Activated naive CD8-positive, alpha-beta T cell treated with anti-CD3 and anti-CD28 coated beads for 36 hours (primary cell): ENCODE measurements around the gene CKM. TPM values are rescaled to one million over a fixed set of nuclear protein-coding genes. Genes with fewer than 3 reads are reported as not detected.

Source experiments
- DNase-seq: peaks from one replicate; pipeline ENCODE4 v3.0.0; 2021
- H3K27ac Mint-ChIP-seq: one replicate; pipeline ENCODE4 v1.8.0; 2022; ENCODE audit warnings: mild to moderate bottlenecking, moderate library complexity, mixed read lengths
- H3K27me3 Mint-ChIP-seq: one replicate; pipeline ENCODE4 v1.8.0; 2022; ENCODE audit warnings: mild to moderate bottlenecking, mixed read lengths
- H3K36me3 Mint-ChIP-seq: one replicate; pipeline ENCODE4 v1.8.0; 2021; ENCODE audit warnings: mild to moderate bottlenecking, mixed read lengths
- H3K4me1 Mint-ChIP-seq: one replicate; pipeline ENCODE4 v1.8.0; 2021; ENCODE audit warnings: mixed read lengths
- H3K4me3 Mint-ChIP-seq: one replicate; pipeline ENCODE4 v1.8.0; 2022; ENCODE audit warnings: mild to moderate bottlenecking, moderate library complexity, mixed read lengths
- H3K9me3 Mint-ChIP-seq: one replicate; pipeline ENCODE4 v1.8.0; 2022; ENCODE audit warnings: mixed read lengths
- total RNA-seq, 2 experiments: library from RNA; stranded (reverse); gene quantifications; one replicate each; pipeline ENCODE4 v1.2.3, GENCODE V29; 2021

Gene CKM
- total RNA-seq = not detected

- Mint-ChIP-seq H3K27me3 (peaks cover 46% of the 10 kb centered on the region), H3K9me3 (no peaks in the 10 kb centered on the region), H3K4me3 (no peak within 1 kb of the TSS), H3K4me1 (peaks cover 3% of the 10 kb centered on the region), H3K36me3 (no peaks in the 10 kb centered on the region), H3K27ac (no peak within 1 kb of the TSS)
- DNase-seq = no peak
Observed at GRCh38 chr19:45322744-45323281, at the start of gene CKM. TSS of gene CKM (minus strand) at chr19:45322875. CDS start at chr19:45319713, 3,162 bp downstream.

GRCh38 chr19:45370410-45371204, 47.9 kb upstream of the CKM start, which contains the start of gene ERCC2:
TSS of gene ERCC2 (minus strand) at chr19:45370573. CDS start at chr19:45370540, 33 bp downstream.
- Mint-ChIP-seq H3K27me3 (no peaks in the 10 kb centered on the region), H3K27ac (peak within 1 kb of the TSS; percentile 96), H3K9me3 (no peaks in the 10 kb centered on the region), H3K36me3 (peaks cover 5% of the 10 kb centered on the region), H3K4me1 (peaks cover 9% of the 10 kb centered on the region), H3K4me3 (peak within 1 kb of the TSS; percentile 89)
- peak; percentile 100 for DNase-seq

DNA sequence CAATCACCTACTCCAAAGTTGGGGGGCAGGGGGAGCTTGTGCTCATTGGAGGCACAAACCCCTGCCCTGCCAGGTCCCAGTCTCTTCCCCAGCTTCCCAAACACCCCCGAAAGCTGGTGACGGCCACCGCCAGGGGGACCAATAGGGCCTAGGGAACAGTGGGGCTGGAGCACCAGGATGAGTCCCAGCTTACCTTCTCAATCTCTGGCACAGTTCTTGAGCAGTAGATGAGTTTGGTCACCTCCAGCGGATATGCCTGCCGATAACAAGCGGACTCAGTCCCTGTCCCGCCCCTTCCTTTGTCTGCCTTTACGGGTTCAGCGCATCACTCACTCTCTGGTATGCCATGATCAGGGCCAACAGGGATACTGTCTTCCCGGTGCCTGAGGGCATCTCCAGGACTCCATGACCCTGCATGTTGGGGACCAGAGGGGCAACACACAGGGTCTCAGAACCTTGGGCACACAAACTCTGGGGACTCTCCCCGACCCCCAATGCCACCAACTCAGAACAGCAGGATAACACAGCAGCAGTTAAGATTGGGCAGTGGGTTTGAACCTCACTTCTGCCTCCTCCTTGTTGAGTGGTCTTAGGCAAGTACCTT, 46.2 kb upstream of the CKM start:
- Mint-ChIP-seq H3K4me1 (peaks cover 9% of the 10 kb centered on the region), H3K4me3 (peak overlapping the region; percentile 60), H3K27me3 (no peaks in the 10 kb centered on the region), H3K9me3 (no peaks in the 10 kb centered on the region), H3K27ac (no peak overlapping the region), H3K36me3 (peaks cover 5% of the 10 kb centered on the region)
- DNase-seq = no peak

DNA sequence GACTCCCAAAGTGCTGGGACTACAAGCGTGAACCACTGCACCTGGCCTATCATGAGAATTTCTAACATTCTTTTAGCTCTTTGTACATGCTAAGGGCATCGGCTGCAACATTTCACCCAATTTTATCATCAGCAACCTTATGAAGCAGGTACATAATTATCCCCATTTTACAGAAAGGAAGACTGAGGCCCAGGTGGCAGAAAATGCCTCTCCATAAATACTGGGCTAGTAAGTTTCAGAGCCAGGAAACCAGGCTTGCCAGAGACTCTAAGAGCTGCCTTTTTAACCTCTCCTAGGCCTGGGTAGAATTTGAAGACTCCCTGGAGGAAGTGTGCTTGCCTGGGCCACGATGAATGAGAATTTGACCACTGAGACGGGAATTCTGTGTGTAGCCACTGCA, 45.5 kb upstream of the CKM start:
- H3K9me3 Mint-ChIP-seq = no peaks in the 10 kb centered on the region
- peaks cover 9% of the 10 kb centered on the region for H3K4me1 Mint-ChIP-seq
- peaks cover 5% of the 10 kb centered on the region for H3K36me3 Mint-ChIP-seq
- H3K27ac Mint-ChIP-seq = no peak overlapping the region
- no peak overlapping the region for H3K4me3 Mint-ChIP-seq
- no peak for DNase-seq
- no peaks in the 10 kb centered on the region for H3K27me3 Mint-ChIP-seq

DNA sequence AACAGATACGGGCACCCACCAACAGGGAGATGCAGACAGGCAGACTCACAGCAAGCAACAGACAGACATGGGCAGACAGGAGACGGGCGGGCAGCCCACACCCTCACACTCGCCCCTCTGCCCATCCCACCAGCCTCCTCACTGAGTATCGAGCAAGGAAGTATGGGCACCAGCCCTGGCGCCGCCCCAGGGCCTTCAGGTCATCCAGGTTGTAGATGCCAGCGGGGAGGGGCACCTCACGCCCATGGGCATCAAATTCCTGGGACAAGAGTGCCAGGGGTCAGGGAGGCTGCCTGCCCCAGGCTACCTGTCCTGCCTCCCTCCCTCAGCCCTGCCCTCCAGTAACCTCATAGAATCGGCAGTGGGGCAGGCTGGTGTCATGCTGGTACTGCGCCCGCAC, 42.0 kb upstream of the CKM start:
- H3K27me3 Mint-ChIP-seq = no peaks in the 10 kb centered on the region
- H3K4me1 Mint-ChIP-seq = peaks cover 9% of the 10 kb centered on the region
- no peak for DNase-seq
- H3K4me3 Mint-ChIP-seq = no peak overlapping the region
- H3K36me3 Mint-ChIP-seq = peaks cover 5% of the 10 kb centered on the region
- H3K9me3 Mint-ChIP-seq = no peaks in the 10 kb centered on the region
- no peak overlapping the region for H3K27ac Mint-ChIP-seq

- Mint-ChIP-seq H3K4me3 (no peak overlapping the region), H3K9me3 (no peaks in the 10 kb centered on the region), H3K4me1 (peaks cover 6% of the 10 kb centered on the region), H3K27me3 (no peaks in the 10 kb centered on the region), H3K27ac (no peak overlapping the region), H3K36me3 (peaks cover 5% of the 10 kb centered on the region)
- DNase-seq = no peak
Observed at GRCh38 chr19:45363861-45364459, 41.3 kb upstream of the CKM start.

DNA sequence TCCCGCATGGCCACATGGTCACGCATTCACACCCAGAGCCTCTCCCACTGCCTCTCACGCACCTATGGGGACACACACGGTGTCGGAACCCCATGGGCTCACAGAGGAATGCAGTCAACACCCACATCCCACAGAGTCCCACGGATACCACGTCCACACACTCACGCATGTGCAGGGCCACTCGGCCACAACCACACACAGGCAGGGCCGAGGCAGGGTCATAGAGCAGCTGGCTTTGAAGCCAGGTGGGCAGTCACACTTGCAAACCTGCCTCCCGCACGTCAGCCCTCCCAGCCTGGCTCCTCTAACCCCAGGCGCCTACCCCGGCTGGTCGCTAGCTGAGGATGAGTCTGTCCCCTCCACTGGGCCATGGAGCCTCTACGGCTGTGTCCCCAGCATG, 39.6 kb upstream of the CKM start:
- Mint-ChIP-seq H3K27me3 (no peaks in the 10 kb centered on the region), H3K9me3 (no peaks in the 10 kb centered on the region), H3K36me3 (no peaks in the 10 kb centered on the region), H3K4me1 (no peaks in the 10 kb centered on the region), H3K27ac (no peak overlapping the region), H3K4me3 (no peak overlapping the region)
- no peak for DNase-seq

DNA sequence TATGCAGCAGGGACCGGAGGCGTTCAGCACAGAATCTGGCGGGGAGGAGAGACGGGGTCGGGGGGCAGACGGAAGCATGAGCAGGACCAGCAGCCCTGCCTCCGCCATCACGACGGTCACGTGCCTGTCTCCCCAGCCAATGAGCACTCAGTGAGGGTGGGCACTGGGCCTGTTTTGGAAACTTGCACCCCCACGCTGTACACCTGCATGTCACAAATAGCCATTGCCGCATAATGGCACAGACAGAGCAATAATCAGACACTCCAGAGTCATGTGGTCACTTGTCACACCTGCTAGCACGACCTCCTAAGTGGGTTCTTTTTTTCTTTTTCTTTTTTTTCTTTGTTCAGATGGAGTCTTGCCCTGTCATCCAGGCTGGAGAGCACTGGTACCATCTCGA, 38.9 kb upstream of the CKM start:
- Mint-ChIP-seq H3K36me3 (peaks cover 2% of the 10 kb centered on the region), H3K27ac (no peak overlapping the region), H3K4me3 (no peak overlapping the region), H3K9me3 (no peaks in the 10 kb centered on the region), H3K4me1 (no peaks in the 10 kb centered on the region), H3K27me3 (no peaks in the 10 kb centered on the region)
- no peak for DNase-seq

DNA sequence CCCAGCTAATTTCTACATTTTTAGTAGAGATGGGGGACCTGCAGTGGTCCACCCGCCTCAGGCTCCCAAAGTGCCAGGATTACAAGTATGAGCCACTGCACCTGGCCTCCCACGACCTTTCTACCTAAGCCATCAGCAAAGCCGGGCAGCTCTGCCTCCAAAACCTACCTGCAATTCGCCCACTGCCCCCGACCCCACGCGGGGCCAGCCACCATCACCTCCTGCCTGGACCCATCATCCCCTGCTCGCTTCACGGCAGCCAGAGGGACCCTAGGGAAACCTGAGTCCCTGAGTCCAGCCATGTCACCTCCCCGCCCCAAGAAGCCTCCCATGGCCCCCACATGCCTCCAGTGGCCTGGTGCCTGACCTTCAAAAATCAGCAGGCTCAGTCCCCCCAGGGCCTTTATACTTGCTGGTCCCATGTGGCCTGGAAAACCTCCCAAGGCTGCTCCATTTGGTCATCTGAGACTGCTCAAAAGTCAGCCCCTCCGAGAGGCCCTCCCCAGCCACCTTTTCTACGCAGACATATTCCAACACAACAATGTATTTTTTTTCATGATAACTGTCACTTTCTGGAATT, 35.6 kb upstream of the CKM start:
- Mint-ChIP-seq H3K27ac (no peak overlapping the region), H3K4me1 (no peaks in the 10 kb centered on the region), H3K9me3 (no peaks in the 10 kb centered on the region), H3K36me3 (peaks cover 14% of the 10 kb centered on the region), H3K4me3 (no peak overlapping the region), H3K27me3 (no peaks in the 10 kb centered on the region)
- no peak for DNase-seq

GRCh38 chr19:45357445-45357783, 34.7 kb upstream of the CKM start:
- H3K27ac Mint-ChIP-seq = no peak overlapping the region
- H3K4me3 Mint-ChIP-seq = no peak overlapping the region
- peaks cover 14% of the 10 kb centered on the region for H3K36me3 Mint-ChIP-seq
- no peaks in the 10 kb centered on the region for H3K4me1 Mint-ChIP-seq
- no peaks in the 10 kb centered on the region for H3K27me3 Mint-ChIP-seq
- no peak for DNase-seq
- no peaks in the 10 kb centered on the region for H3K9me3 Mint-ChIP-seq

DNA sequence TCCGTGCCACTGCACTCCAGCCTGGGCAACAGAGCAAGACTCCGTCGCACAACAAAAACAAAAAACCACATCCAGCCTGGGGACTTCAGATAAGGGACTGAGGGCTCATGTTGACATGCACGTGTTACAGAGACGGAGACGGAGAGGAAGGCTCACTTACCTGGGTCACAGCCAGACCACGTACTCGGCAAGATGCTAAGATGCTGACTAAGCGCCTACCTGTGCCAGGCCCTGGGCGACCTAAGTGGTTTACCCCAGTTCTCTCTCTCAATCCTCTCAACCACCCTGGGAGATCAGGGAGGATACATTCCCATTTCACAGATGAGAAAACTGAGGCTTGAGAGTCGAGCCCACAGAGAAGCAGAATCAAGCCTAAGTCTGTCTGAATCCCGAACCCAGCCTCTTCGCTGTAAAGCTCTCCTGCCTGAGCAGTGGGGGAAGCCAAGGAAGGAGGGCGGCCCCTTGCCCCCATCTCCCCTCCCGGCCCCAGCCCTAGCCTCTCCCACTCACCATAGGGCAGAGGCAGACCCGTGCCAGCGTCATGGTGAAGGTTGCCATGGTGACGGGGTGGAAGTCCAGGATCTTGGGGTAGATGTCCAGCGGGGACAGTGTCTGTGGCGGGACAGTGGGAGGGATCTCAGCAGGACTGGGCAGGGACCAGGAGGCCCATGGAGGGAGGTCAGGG, 34.2 kb upstream of the CKM start:
- no peaks in the 10 kb centered on the region for H3K9me3 Mint-ChIP-seq
- DNase-seq = no peak
- H3K27me3 Mint-ChIP-seq = no peaks in the 10 kb centered on the region
- no peaks in the 10 kb centered on the region for H3K4me1 Mint-ChIP-seq
- H3K27ac Mint-ChIP-seq = no peak overlapping the region
- no peak overlapping the region for H3K4me3 Mint-ChIP-seq
- H3K36me3 Mint-ChIP-seq = peaks cover 14% of the 10 kb centered on the region

DNA sequence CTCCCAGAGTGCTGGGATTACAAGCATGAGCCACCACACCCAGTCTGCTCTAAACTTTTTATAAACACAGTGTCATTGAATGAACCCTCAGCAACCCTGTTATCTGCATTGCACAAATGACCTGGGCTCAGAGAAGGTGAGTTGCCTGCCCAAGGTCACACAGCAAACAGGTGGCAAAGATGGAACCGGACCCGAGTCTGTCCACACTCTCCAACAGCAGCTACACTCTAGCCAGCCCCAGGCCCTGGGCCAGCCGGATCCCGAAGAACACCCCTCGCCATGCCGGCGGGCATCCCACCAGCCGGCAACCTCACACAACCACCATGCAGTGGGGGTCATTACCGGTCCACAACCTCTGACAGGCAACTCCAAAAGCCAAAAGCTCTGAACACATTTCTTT, 33.2 kb upstream of the CKM start:
- Mint-ChIP-seq H3K27ac (no peak overlapping the region), H3K36me3 (peaks cover 14% of the 10 kb centered on the region), H3K4me3 (no peak overlapping the region), H3K9me3 (no peaks in the 10 kb centered on the region), H3K4me1 (no peaks in the 10 kb centered on the region), H3K27me3 (no peaks in the 10 kb centered on the region)
- DNase-seq = no peak

DNA sequence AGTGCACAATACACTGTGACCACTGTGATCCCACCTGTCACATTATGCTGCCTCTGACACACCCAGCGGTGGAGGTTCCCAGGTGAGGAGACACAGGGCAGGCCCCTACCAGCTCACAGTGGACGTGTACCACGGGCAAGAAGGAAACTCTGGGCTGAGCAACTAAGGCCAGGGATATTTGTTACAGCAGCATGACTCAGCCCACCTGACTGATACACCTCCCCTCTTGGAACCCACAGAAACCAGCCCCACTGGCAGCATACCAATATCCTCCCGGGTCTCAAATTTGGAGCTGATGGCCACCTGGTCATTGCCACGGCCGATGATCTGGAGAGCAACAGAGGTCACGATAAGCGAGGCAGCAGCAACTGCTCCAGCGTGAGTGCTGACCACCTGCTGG, 32.7 kb upstream of the CKM start:
- Mint-ChIP-seq H3K4me3 (no peak overlapping the region), H3K27ac (no peak overlapping the region), H3K9me3 (no peaks in the 10 kb centered on the region)

GRCh38 chr19:45354241-45354842, 31.7 kb upstream of the CKM start:
- no peaks in the 10 kb centered on the region for H3K9me3 Mint-ChIP-seq
- H3K4me3 Mint-ChIP-seq = no peak overlapping the region
- no peak overlapping the region for H3K27ac Mint-ChIP-seq
- H3K27me3 Mint-ChIP-seq = no peaks in the 10 kb centered on the region
- no peaks in the 10 kb centered on the region for H3K4me1 Mint-ChIP-seq
- H3K36me3 Mint-ChIP-seq = peaks cover 15% of the 10 kb centered on the region
- DNase-seq = no peak

More for the DNA sequence above, 32.7 kb upstream of the CKM start:
- Mint-ChIP-seq H3K36me3 (peaks cover 15% of the 10 kb centered on the region), H3K4me1 (no peaks in the 10 kb centered on the region), H3K27me3 (no peaks in the 10 kb centered on the region)
- no peak for DNase-seq
